OCI-LY1 (cell line): Measurements from ENCODE around the gene KLHDC9.

Experiments
- H2AFZ ChIP-seq: fragments of 200-600 bp; sonication (generic), shearing (Covaris generic); 2 replicates; pipeline ENCODE4 v1.6.0; 2014; ENCODE audit warnings: antibody characterized with exemption, mild to moderate bottlenecking, low read length
- H3F3A ChIP-seq: fragments of 200-600 bp; sonication (generic), shearing (Covaris generic); 2 replicates; pipeline ENCODE4 v1.6.0; 2014; ENCODE audit warnings: mild to moderate bottlenecking, antibody characterized with exemption, low read length, moderate library complexity; ENCODE audit not compliant: insufficient read depth
- H3K27ac ChIP-seq: fragments of 200-600 bp; sonication (generic); 2 replicates; pipeline ENCODE4 v1.5.1; 2014; ENCODE audit warnings: low read length, mixed run types, mild to moderate bottlenecking, low read depth; ENCODE audit not compliant: poor library complexity, severe bottlenecking
- H3K27me3 ChIP-seq: fragments of 200-600 bp; sonication (generic); 2 replicates; pipeline ENCODE4 v1.6.0; 2014; ENCODE audit warnings: antibody characterized with exemption, mild to moderate bottlenecking, low read length, moderate library complexity; ENCODE audit not compliant: insufficient read depth
- H3K36me3 ChIP-seq: fragments of 200-600 bp; sonication (generic); 2 replicates; pipeline ENCODE4 v1.6.1; 2014; ENCODE audit warnings: mild to moderate bottlenecking, antibody characterized with exemption, low read length, moderate library complexity, mixed read lengths; ENCODE audit not compliant: insufficient read depth
- H3K4me1 ChIP-seq: fragments of 200-600 bp; sonication (generic); 2 replicates; pipeline ENCODE4 v1.5.1; 2014; ENCODE audit warnings: mild to moderate bottlenecking, low read length, moderate library complexity; ENCODE audit not compliant: insufficient read depth, severe bottlenecking
- H3K4me2 ChIP-seq: fragments of 200-600 bp; sonication (generic), shearing (Covaris generic); 2 replicates; pipeline ENCODE4 v1.6.1; 2014; ENCODE audit warnings: low read length
- H3K4me3 ChIP-seq: fragments of 200-600 bp; sonication (generic); 2 replicates; pipeline ENCODE4 v1.5.1; 2014; ENCODE audit warnings: low read length, low read depth, mild to moderate bottlenecking, mixed read lengths; ENCODE audit not compliant: poor library complexity, severe bottlenecking
- H3K79me2 ChIP-seq: fragments of 200-600 bp; shearing (Covaris generic); 2 replicates; pipeline ENCODE4 v1.6.1; 2016; ENCODE audit warnings: mixed run types, low read length, mixed read lengths; ENCODE audit not compliant: insufficient read depth
- H3K9ac ChIP-seq: fragments of 200-600 bp; sonication (generic), shearing (Covaris generic); 2 replicates; pipeline ENCODE4 v1.6.1; 2014; ENCODE audit warnings: mild to moderate bottlenecking, low read length, mixed read lengths
- H3K9me2 ChIP-seq: fragments of 200-600 bp; sonication (generic), shearing (Covaris generic); 2 replicates; pipeline ENCODE4 v1.6.1; 2014; ENCODE audit warnings: low read depth, mild to moderate bottlenecking, low read length, mixed read lengths
- H3K9me3 ChIP-seq: fragments of 200-600 bp; shearing (Covaris generic); 2 replicates; pipeline ENCODE4 v1.6.1; 2014; ENCODE audit warnings: low read length, mixed read lengths
- H4K20me1 ChIP-seq: fragments of 200-600 bp; sonication (generic), shearing (Covaris generic); 2 replicates; pipeline ENCODE4 v1.6.0; 2016; ENCODE audit warnings: mild to moderate bottlenecking, low read length; ENCODE audit not compliant: insufficient read depth
- CTCF ChIP-seq: fragments of 200-600 bp; sonication (generic), shearing (Covaris generic); IDR thresholded peaks from 2 replicates; pipeline ENCODE4 v1.5.1; 2017; ENCODE audit warnings: mild to moderate bottlenecking, antibody characterized with exemption, low read length, moderate library complexity, mixed read lengths
- EZH2 ChIP-seq: fragments of 200-600 bp; sonication (generic), shearing (Covaris generic); IDR thresholded peaks from 2 replicates; pipeline ENCODE4 v1.8.0; 2017; ENCODE audit warnings: borderline replicate concordance, mixed run types, mild to moderate bottlenecking, antibody characterized with exemption, low read length, moderate library complexity, mixed read lengths

KLHDC9 gene

DNA sequence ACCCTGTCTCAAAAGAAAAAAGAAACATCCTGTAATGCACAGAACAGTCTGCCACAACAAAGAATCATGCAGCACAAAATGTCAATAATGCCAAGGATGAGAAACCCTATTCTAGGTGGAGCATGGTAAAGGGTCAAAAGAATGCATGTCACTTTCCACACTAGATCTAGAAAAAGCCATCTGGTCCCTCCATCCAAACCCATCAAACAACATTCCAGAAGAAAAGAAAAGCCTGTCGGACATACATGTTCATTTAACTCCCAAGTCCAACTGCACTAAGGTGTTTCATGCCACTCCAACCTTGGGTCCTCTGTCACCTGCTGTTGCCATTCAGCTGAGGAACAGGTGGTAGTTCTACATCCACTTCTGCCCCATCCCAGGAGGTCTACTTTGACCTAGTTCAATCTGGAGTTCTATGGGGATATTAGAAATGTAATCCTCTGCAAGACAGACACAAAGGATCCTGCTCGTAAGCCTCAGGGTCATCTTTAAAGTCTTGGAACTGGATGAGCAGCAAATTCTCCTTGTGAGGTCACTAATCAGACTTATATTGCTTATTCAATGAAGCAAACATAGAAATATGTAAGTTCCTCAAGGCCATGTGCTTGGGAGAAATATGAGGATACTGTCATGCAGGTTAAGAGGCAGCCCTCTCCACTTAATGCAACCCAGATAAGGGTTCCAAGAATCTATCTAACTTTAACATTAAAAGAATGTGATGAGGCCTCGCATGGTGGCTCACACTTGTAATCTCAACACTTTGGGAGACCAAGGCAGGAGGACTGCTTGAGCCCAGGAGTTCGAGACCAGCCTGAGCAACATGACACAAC lies 30.6 kb downstream of the KLHDC9 start:
- H3K79me2 ChIP-seq: peaks cover 12% of the 10 kb centered on the region; the same call in 1 of the 2 replicates
- no peaks in the 10 kb centered on the region for H3K27me3 ChIP-seq
- peaks cover 25% of the 10 kb centered on the region for H3K4me1 ChIP-seq
- no peak overlapping the region for H3K9ac ChIP-seq
- H3K27ac ChIP-seq: no peak overlapping the region
- H3K9me3 ChIP-seq: no peaks in the 10 kb centered on the region
- H3K36me3 ChIP-seq: peaks cover 59% of the 10 kb centered on the region
- H3F3A ChIP-seq: 0 out of 2 replicates have a peak, but pooled peaks cover 4% of the 10 kb centered on the region
- H3K4me2 ChIP-seq: no peak overlapping the region
- no peak overlapping the region for H3K4me3 ChIP-seq
- no peak overlapping the region for H2AFZ ChIP-seq
- no peaks in the 10 kb centered on the region for H4K20me1 ChIP-seq
- TF ChIP-seq CTCF (no peak), EZH2 (no peak)
- H3K9me2 ChIP-seq: no peaks in the 10 kb centered on the region

DNA sequence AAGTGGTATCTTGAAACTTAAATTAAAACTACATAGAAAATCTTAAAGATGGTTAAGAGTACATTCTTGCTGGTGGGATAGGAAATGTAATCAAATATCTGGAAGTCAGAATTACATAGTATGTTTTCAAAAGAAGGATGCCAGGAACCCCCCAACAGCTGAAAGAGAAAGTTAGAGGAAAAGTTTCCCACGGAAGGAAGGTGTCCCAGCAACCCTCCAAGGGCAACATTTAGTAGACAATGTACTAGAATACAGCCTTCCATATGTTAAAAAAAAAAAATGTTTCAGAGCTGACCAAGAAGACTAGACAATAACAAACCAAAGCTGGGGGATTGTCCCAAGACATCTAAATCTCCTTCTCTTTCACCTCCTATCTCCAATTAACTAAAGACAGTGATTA lies 32.1 kb downstream of the KLHDC9 start:
- Histone ChIP-seq H3K4me2 (peak overlapping the region; percentile 99; the same call in 1 of the 2 replicates), H3K27me3 (no peaks in the 10 kb centered on the region), H3K9ac (no peak overlapping the region), H3K4me3 (no peak overlapping the region), H2AFZ (no peak overlapping the region), H3K4me1 (peaks cover 28% of the 10 kb centered on the region), H4K20me1 (no peaks in the 10 kb centered on the region), H3K79me2 (peaks cover 13% of the 10 kb centered on the region; the same call in 1 of the 2 replicates), H3K36me3 (peaks cover 45% of the 10 kb centered on the region), H3F3A (0 out of 2 replicates have a peak, but pooled peaks cover 4% of the 10 kb centered on the region), H3K9me3 (no peaks in the 10 kb centered on the region), H3K27ac (no peak overlapping the region), H3K9me2 (no peaks in the 10 kb centered on the region)
- no peak for TF ChIP-seq CTCF
- no peak for TF ChIP-seq EZH2

DNA sequence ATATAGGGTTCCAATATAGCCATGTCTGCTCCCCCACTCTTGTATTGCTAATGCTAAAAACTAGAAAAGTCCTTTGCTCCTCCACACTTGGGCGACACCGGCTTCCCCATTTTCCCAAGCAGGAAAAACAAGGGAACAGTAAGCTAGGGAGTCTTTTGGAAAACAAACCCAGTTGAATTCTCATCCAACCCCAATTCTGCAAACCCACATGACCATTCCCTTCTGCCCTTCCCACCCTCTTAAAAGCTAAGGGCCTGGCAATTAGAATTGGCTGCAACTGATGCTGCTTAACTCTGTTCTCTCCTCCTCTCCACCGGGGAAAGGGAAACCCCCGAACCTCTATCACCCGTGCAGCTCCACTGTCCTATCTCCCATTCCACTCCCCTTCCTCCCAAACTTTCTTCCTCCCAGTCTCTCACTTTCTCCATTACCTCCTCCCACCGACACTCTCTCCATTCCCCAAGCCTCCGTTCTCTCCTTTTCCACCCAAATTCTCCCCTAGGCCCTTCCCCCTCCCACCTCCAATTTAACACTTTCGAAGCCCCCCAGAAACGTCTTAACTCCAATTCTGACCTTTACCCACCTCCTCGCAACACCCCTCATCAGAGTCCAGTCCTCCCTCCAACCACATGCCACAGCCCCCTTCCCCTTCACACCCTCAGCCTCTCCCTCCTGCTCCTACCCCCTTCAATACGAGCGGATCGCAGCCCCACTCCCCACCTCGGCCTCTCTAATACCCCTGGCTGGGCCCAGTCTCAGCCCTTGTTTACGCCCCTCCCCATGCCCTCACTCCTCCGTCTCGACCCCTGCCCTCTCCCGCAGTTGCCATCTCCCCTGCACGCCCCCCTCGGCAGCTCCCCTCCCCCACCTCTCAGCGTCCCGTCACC lies 33.6 kb downstream of the KLHDC9 start:
- TF ChIP-seq EZH2: no peak
- TF ChIP-seq CTCF: no peak
- Histone ChIP-seq H3K4me1 (peaks cover 28% of the 10 kb centered on the region), H2AFZ (no peak overlapping the region)

More for the DNA sequence above, 33.6 kb downstream of the KLHDC9 start:
- Histone ChIP-seq H3K4me2 (peak overlapping the region; percentile 99), H3F3A (0 out of 2 replicates have a peak, but pooled peaks cover 4% of the 10 kb centered on the region), H3K4me3 (peak overlapping the region; percentile 96), H3K9ac (peak overlapping the region; percentile 95), H3K9me2 (no peaks in the 10 kb centered on the region), H3K27ac (peak overlapping the region; percentile 13), H3K36me3 (peaks cover 33% of the 10 kb centered on the region), H3K9me3 (no peaks in the 10 kb centered on the region), H3K27me3 (no peaks in the 10 kb centered on the region), H4K20me1 (no peaks in the 10 kb centered on the region), H3K79me2 (peaks cover 13% of the 10 kb centered on the region; the same call in 1 of the 2 replicates)
